SK-N-SH (cell line): ENCODE results near the gene ARPC5L. TPM values are rescaled to one million over a fixed set of nuclear protein-coding genes. Genes with fewer than 3 reads are reported as not detected.

Source experiments
- CTCF ChIA-PET: fragments of 300-600, 350-600 bp; formaldehyde crosslinking; extraction: SDS; loops from one replicate; lab custom pipeline; 2021; lab: Yijun Ruan, JAX
- POLR2A ChIA-PET: fragments of 350-600 bp; sonication (Branson Sonifier 250); formaldehyde crosslinking; extraction: SDS; loops from one replicate; lab custom pipeline; 2020; ENCODE audit warnings: antibody characterized with exemption, inconsistent platforms; lab: Yijun Ruan, JAX
- DNase-seq: peaks from one replicate; pipeline ENCODE4 v3.0.0; 2012
- H2AFZ ChIP-seq: fragments of 200-600 bp; sonication (generic); 2 replicates; pipeline ENCODE4 v1.8.1; 2016; ENCODE audit warnings: antibody characterized with exemption, mild to moderate bottlenecking, low read depth
- H3F3A ChIP-seq: fragments of 200-600 bp; sonication (generic); replicated peaks from 2 replicates; pipeline ENCODE3; 2016; ENCODE audit warnings: antibody characterized with exemption, mild to moderate bottlenecking; ENCODE audit not compliant: insufficient read depth
- H3K27ac ChIP-seq, 2 experiments: fragments of 200-500 bp in 1 of 2; fragments of 200-600 bp in 1 of 2; sonication (Bioruptor generic) in 1 of 2; sonication (generic), shearing (Covaris generic) in 1 of 2; 2 replicates each; pipeline versions ENCODE4 v1.5.1 to v1.6.1; 2014 to 2016; ENCODE audit warnings: low read depth in 2 of 2, inconsistent platforms in 1 of 2, low read length in 1 of 2, mild to moderate bottlenecking in 1 of 2, mixed read lengths in 1 of 2
- H3K27me3 ChIP-seq: fragments of 200-600 bp; sonication (generic), shearing (Covaris generic); 2 replicates; pipeline ENCODE4 v1.6.1; 2016; ENCODE audit warnings: mixed run types; ENCODE audit not compliant: insufficient read depth
- H3K36me3 ChIP-seq, 2 experiments: fragments of 200-500 bp in 1 of 2; fragments of 200-600 bp in 1 of 2; sonication (Bioruptor generic) in 1 of 2; sonication (generic) in 1 of 2; replicated peaks in 1 of 2; 2 replicates each; pipeline versions ENCODE3 to v1.5.1; 2014 to 2016; ENCODE audit warnings: low read length in 1 of 2, mild to moderate bottlenecking in 1 of 2; ENCODE audit not compliant: insufficient read depth in 2 of 2, control insufficient read depth in 1 of 2
- H3K4me1 ChIP-seq, 2 experiments: fragments of 200-500 bp in 1 of 2; fragments of 200-600 bp in 1 of 2; sonication (Bioruptor generic) in 1 of 2; sonication (generic), shearing (Covaris generic) in 1 of 2; 2 replicates each; pipeline versions ENCODE4 v1.5.1 to v1.6.1; 2014 to 2016; ENCODE audit warnings: low read depth in 1 of 2, low read length in 1 of 2, mixed run types in 1 of 2; ENCODE audit not compliant: insufficient read depth in 2 of 2, control insufficient read depth in 1 of 2
- H3K4me2 ChIP-seq: fragments of 200-600 bp; sonication (generic), shearing (Covaris generic); 2 replicates; pipeline ENCODE4 v1.6.1; 2017; ENCODE audit warnings: mixed run types
- H3K4me3 ChIP-seq, 2 experiments: fragments of 200-500 bp in 1 of 2; fragments of 200-600 bp in 1 of 2; sonication (Bioruptor generic) in 1 of 2; sonication (generic), shearing (Covaris generic) in 1 of 2; 2 replicates each; pipeline versions ENCODE4 v1.5.1 to v1.8.1; 2014 to 2016; ENCODE audit warnings: low read depth in 2 of 2, inconsistent platforms in 1 of 2, low read length in 1 of 2, mild to moderate bottlenecking in 1 of 2, mixed read lengths in 1 of 2, moderate library complexity in 1 of 2
- H3K79me2 ChIP-seq: fragments of 200-600 bp; sonication (generic); 2 replicates; pipeline ENCODE4 v1.8.1; 2017; ENCODE audit warnings: mild to moderate bottlenecking; ENCODE audit not compliant: insufficient read depth
- H3K9ac ChIP-seq: fragments of 200-600 bp; sonication (generic); 2 replicates; pipeline ENCODE4 v1.6.1; 2017; ENCODE audit warnings: mixed run types
- H3K9me2 ChIP-seq: fragments of 200-600 bp; sonication (generic); 2 replicates; pipeline ENCODE4 v1.6.1; 2017; ENCODE audit warnings: mixed run types
- H3K9me3 ChIP-seq: fragments of 200-600 bp; sonication (generic); 2 replicates; pipeline ENCODE4 v1.6.1; 2017; ENCODE audit warnings: mixed run types, mild to moderate bottlenecking, moderate library complexity
- H4K20me1 ChIP-seq: fragments of 200-600 bp; sonication (generic); 2 replicates; pipeline ENCODE4 v1.6.1; 2017; ENCODE audit warnings: mild to moderate bottlenecking, mixed run types; ENCODE audit not compliant: insufficient read depth
- CHD2 ChIP-seq: fragments of 150-350 bp; IDR thresholded peaks from 2 replicates; pipeline ENCODE4 v1.6.1; 2018; ENCODE audit warnings: low read length; ENCODE audit not compliant: partially characterized antibody
- EP300 ChIP-seq, 2 experiments: IDR thresholded peaks; 2 replicates each; pipeline versions ENCODE4 v1.4.0 to v1.6.1; 2012; ENCODE audit warnings: borderline replicate concordance in 1 of 2, low read depth in 1 of 2, low read length in 1 of 2
- EZH2phosphoT487 ChIP-seq: fragments of 200-600 bp; sonication (generic); IDR thresholded peaks from 2 replicates; pipeline ENCODE4 v1.6.1; 2017; ENCODE audit warnings: low read depth, mixed run types, mild to moderate bottlenecking, antibody characterized with exemption, moderate library complexity, borderline replicate concordance
- FOSL2 ChIP-seq: IDR thresholded peaks from 2 replicates; pipeline ENCODE4 v1.4.0; 2012; ENCODE audit warnings: low read depth, mild to moderate bottlenecking, moderate library complexity, borderline replicate concordance
- FOXJ3 ChIP-seq: sonication (generic); formaldehyde crosslinking; IDR thresholded peaks from 2 replicates; pipeline ENCODE4 v1.5.1; 2020; ENCODE audit warnings: mild to moderate bottlenecking, missing genetic modification reagents
- JUND ChIP-seq: IDR thresholded peaks from 2 replicates; pipeline ENCODE4 v1.4.0; 2012
- MEF2A ChIP-seq: IDR thresholded peaks from 2 replicates; pipeline ENCODE4 v1.4.0; 2012; ENCODE audit warnings: low read depth, borderline replicate concordance
- POLR2AphosphoS5 ChIP-seq: IDR thresholded peaks from 2 replicates; pipeline ENCODE4 v1.6.1; 2012; ENCODE audit warnings: low read depth, low read length
- RAD21 ChIP-seq: IDR thresholded peaks from 2 replicates; pipeline ENCODE4 v1.6.1; 2012; ENCODE audit warnings: mild to moderate bottlenecking, low read length
- RCOR1 ChIP-seq: fragments of 150-350 bp; IDR thresholded peaks from 2 replicates; pipeline ENCODE4 v1.6.1; 2017; ENCODE audit warnings: antibody characterized with exemption, low read length
- RXRA ChIP-seq: IDR thresholded peaks from 2 replicates; pipeline ENCODE4 v1.4.0; 2012; ENCODE audit warnings: low read depth, mild to moderate bottlenecking, borderline replicate concordance
- SIN3A ChIP-seq: IDR thresholded peaks from 2 replicates; pipeline ENCODE4 v1.6.1; 2012; ENCODE audit warnings: low read depth, mild to moderate bottlenecking, low read length, moderate library complexity, borderline replicate concordance
- TEAD4 ChIP-seq: IDR thresholded peaks from 2 replicates; pipeline ENCODE4 v1.4.0; 2012; ENCODE audit warnings: mild to moderate bottlenecking, borderline replicate concordance; ENCODE audit not compliant: insufficient read depth
- YY1 ChIP-seq: IDR thresholded peaks from 2 replicates; pipeline ENCODE4 v1.4.0; 2012; ENCODE audit warnings: low read depth, mild to moderate bottlenecking
- WGBS: methylation state at CpG from one replicate; pipeline ENCODE4 v1.1.6; 2017; ENCODE audit warnings: low lambda C conversion rate; 5-methylcytosine and 5-hydroxymethylcytosine counted together
- polyA plus RNA-seq, 3 experiments: library from polyadenylated mRNA; depleted of rRNA; stranded (reverse); fragments of >200 nt; gene quantifications; 2 replicates each; pipeline ENCODE4 v1.2.3, GENCODE V29; 2012
- TF ChIP-seq, protein P1 (sequence below): fragments of 150-350 bp; IDR thresholded peaks from 2 replicates; pipeline ENCODE4 v1.6.1; 2017; ENCODE audit warnings: antibody characterized with exemption, low read length, low read depth, borderline replicate concordance
- TF ChIP-seq, protein P2 (sequence below): fragments of 200-600 bp; sonication (generic); IDR thresholded peaks from 2 replicates; pipeline ENCODE4 v1.6.1; 2017; ENCODE audit warnings: antibody characterized with exemption, mild to moderate bottlenecking, moderate library complexity

The ARPC5L gene
- polyA plus RNA-seq, 1 of the 3 experiments (the other 2 are of a cell fraction), result 73.1 TPM

DNA sequence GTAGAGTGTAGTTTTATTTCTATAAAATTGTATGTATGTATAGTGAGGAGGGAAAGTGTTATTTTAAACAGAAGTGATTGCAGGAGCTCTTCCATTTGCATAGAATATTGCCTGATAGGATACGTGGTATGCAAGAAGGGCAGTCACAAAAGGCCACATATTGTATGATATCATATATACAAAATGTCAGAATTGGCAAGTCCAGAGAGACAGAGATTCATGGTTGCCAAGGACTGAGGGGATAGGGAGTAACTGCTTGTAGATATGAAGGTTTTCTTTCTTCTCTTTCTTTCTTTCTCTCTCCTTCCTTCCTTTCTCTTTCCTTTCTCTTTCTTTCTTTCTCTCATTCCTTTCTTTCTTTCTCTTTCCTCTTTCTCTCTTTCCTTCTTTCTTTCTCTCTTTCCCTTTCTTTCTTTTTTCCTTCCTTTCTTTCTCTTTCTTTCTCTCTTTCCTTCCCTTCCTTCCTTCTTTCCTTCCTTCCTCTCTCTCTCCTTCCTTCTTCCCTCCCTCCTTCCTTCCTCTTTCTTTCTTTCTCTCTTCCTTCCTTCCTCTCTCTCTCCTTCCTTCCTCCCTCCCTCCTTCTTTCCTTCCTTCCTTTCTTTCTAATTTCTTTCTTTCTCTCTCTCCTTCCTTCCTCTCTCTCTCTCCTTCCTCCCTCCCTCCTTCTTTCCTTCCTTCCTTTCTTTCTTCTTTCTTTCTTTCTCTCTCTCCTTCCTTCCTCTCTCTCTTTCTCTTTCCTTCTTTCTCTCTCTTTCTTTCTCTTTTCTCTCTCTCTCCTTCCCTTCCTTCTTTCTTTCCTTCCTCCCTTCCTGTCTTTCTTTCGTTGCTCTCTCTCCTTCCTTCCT is 33.2 kb upstream of the ARPC5L start:
- no peaks in the 10 kb centered on the region for H3K79me2 ChIP-seq
- CTCF ChIA-PET, result interaction anchor here (1.0 to 20.2 kb wide), 4 partner anchors 12 to 57 kb away, joined by 4 to 353 read pairs (median 14); partner anchors contain the start of gene WDR38

GRCh38 chr9:124829334-124829669 is 32.6 kb upstream of the ARPC5L start:
- Histone ChIP-seq H4K20me1 (no peaks in the 10 kb centered on the region), H3K9me3 (no peaks in the 10 kb centered on the region)
- TF ChIP-seq, protein P1, sequence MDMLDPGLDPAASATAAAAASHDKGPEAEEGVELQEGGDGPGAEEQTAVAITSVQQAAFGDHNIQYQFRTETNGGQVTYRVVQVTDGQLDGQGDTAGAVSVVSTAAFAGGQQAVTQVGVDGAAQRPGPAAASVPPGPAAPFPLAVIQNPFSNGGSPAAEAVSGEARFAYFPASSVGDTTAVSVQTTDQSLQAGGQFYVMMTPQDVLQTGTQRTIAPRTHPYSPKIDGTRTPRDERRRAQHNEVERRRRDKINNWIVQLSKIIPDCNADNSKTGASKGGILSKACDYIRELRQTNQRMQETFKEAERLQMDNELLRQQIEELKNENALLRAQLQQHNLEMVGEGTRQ, result no peak
- no peak for TF ChIP-seq YY1
- TF ChIP-seq EZH2phosphoT487, result no peak
- TF ChIP-seq MEF2A, result no peak
- TF ChIP-seq, all 33 proteins: peak for 0
- CTCF ChIA-PET, result interaction anchor here (1.0 to 20.2 kb wide), 4 partner anchors 10 to 57 kb away, joined by 3 to 353 read pairs (median 14); partner anchors contain the start of gene WDR38
- Histone ChIP-seq H3K4me2 (no peak overlapping the region), H3K4me3 (no peak overlapping the region), H3K27ac (no peak overlapping the region), H3K4me1 (peaks cover 0 to 8% of the 10 kb centered on the region in 2 experiments; a peak in 2 of 4 replicates), H3K79me2 (no peaks in the 10 kb centered on the region), H3K9ac (no peak overlapping the region), H3F3A (peaks cover 14% of the 10 kb centered on the region), H3K27me3 (no peaks in the 10 kb centered on the region), H3K36me3 (no peaks in the 10 kb centered on the region), H2AFZ (no peak overlapping the region), H3K9me2 (no peaks in the 10 kb centered on the region)
- WGBS, result 41% methylated on average over 5 of the region's 5 CpGs
- no peak for DNase-seq
- POLR2A ChIA-PET, result no interaction called here

More for the DNA sequence above, 33.2 kb upstream of the ARPC5L start:
- H3K4me2 ChIP-seq, result no peak overlapping the region
- no peak for TF ChIP-seq FOSL2
- TF ChIP-seq EP300 (IDR thresholded peaks at IDR 0.05; ENCODE audit: borderline replicate concordance in 1 of 2, low read depth in 1 of 2, low read length in 1 of 2), result no peak
- no peak for TF ChIP-seq MEF2A
- TF ChIP-seq JUND, result no peak
- TF ChIP-seq RCOR1, result no peak
- no peak for DNase-seq
- no peaks in the 10 kb centered on the region for H3K27me3 ChIP-seq
- no peaks in the 10 kb centered on the region for H3K36me3 ChIP-seq
- peaks cover 12% of the 10 kb centered on the region for H3F3A ChIP-seq
- no peaks in the 10 kb centered on the region for H4K20me1 ChIP-seq
- H3K4me1 ChIP-seq, result 0 out of 4 replicates have a peak, but pooled peaks cover 0 to 8% of the 10 kb centered on the region in 2 experiments
- H3K9ac ChIP-seq, result no peak overlapping the region
- H3K27ac ChIP-seq, result no peak overlapping the region
- 60% methylated on average over 2 of the region's 2 CpGs for WGBS
- no peak overlapping the region for H2AFZ ChIP-seq
- no peaks in the 10 kb centered on the region for H3K9me3 ChIP-seq
- POLR2A ChIA-PET, result no interaction called here
- no peak overlapping the region for H3K4me3 ChIP-seq
- H3K9me2 ChIP-seq, result no peaks in the 10 kb centered on the region

DNA sequence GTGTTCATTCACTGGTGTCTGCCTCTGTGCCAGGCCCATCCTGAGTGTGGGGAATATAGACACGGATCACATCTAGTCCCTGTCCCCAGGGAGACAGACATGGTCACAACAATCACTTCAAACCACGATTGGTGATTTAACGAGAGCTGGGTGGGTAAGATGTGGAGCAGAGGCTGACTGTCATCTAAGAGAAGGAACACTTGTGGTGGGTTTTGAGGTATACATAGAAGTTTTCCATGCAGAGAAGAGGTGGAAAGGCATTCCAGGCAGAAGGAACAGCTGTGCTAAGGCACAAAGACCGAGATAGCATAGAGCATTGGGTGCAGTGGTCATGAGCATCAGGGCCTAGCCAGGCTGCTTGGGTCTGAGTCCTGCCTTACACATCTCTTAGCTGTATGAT is 31.3 kb upstream of the ARPC5L start:
- Histone ChIP-seq H3K36me3 (no peaks in the 10 kb centered on the region), H2AFZ (no peak overlapping the region), H3K4me3 (no peak overlapping the region), H3K27me3 (no peaks in the 10 kb centered on the region), H3F3A (peaks cover 25% of the 10 kb centered on the region), H3K4me2 (no peak overlapping the region), H3K4me1 (peaks cover 11 to 21% of the 10 kb centered on the region in 2 experiments; a peak in 3 of 4 replicates), H3K9ac (no peak overlapping the region), H3K9me2 (no peaks in the 10 kb centered on the region), H3K27ac (no peak overlapping the region), H3K9me3 (no peaks in the 10 kb centered on the region), H3K79me2 (no peaks in the 10 kb centered on the region), H4K20me1 (no peaks in the 10 kb centered on the region)
- no peak for DNase-seq
- WGBS, result 67% methylated on average over 4 of the region's 4 CpGs
- ChIA-PET CTCF (interaction anchor here (4.1 to 20.2 kb wide), 2 partner anchors 10 to 23 kb away, joined by 18 to 353 read pairs; partner anchors contain the start of gene WDR38), POLR2A (no interaction called here)
- TF ChIP-seq FOXJ3, result no peak
- no peak for TF ChIP-seq RXRA
- no peak for TF ChIP-seq CHD2
- TF ChIP-seq, protein P2, sequence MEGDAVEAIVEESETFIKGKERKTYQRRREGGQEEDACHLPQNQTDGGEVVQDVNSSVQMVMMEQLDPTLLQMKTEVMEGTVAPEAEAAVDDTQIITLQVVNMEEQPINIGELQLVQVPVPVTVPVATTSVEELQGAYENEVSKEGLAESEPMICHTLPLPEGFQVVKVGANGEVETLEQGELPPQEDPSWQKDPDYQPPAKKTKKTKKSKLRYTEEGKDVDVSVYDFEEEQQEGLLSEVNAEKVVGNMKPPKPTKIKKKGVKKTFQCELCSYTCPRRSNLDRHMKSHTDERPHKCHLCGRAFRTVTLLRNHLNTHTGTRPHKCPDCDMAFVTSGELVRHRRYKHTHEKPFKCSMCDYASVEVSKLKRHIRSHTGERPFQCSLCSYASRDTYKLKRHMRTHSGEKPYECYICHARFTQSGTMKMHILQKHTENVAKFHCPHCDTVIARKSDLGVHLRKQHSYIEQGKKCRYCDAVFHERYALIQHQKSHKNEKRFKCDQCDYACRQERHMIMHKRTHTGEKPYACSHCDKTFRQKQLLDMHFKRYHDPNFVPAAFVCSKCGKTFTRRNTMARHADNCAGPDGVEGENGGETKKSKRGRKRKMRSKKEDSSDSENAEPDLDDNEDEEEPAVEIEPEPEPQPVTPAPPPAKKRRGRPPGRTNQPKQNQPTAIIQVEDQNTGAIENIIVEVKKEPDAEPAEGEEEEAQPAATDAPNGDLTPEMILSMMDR, result no peak
- no peak for TF ChIP-seq POLR2AphosphoS5
- no peak for TF ChIP-seq SIN3A
- TF ChIP-seq RAD21, result no peak
- TF ChIP-seq YY1, result no peak
- TF ChIP-seq TEAD4, result no peak
- TF ChIP-seq, protein P1, result no peak
